ENCODE measurements around the gene PIEZO1. TPM values are rescaled to one million over a fixed set of nuclear protein-coding genes. Genes with fewer than 3 reads are reported as not detected.

PIEZO1 gene
- total RNA-seq, 1 experiment from 2014 or later: 391 TPM

DNA sequence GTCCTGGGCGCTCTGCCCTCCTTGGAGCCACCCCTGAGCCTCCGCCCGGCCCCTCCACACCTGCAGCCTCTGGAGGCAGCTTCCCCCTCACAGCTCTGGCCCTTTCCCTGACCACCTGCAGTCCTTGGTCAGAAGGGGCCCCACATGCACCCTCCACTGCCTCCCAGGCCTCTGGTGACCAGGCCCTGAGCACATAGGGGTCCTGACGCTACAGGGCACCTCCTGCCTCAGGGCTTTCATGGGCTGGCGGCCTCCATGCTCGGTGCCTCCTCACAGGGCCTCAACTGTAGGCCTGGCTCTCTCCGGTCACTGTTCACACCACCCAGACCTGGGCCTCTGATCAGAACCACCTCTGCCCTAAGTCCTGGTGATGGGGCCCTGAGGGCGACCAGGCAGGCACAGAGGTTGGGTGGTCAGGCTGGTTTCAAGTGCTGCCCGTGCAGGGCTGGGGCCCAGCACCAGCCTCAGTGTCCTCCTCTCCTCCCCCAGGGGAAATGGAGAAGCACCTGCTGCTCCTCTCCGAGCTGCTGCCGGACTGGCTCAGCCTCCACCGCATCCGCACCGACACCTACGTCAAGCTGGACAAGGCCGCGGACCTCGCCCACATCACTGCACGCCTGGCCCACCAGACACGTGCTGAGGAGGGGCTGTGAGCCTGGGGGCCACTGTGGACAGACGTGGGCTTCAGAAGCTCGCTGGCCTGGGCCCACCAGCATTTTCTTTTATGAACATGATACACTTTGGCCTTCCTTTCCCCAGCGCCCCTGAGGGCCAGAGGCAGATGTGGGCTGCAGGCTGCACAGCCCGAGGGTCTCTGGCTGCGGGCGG lies 22.8 kb upstream of the PIEZO1 start:
- H3K79me2 ChIP-seq (ENCODE audit: low read depth): peaks cover 51% of the 10 kb centered on the region
- BruUV-seq (replicated peaks): no TSS peak
- no peaks in the 10 kb centered on the region for H3K9me3 ChIP-seq (ENCODE audit: insufficient read depth, low read depth)
- no peak overlapping the region for H3K27ac ChIP-seq
- no peaks in the 10 kb centered on the region for H3K27me3 ChIP-seq (ENCODE audit: insufficient read depth, low read depth)
- no peak overlapping the region for H3K4me3 ChIP-seq
- peaks cover 11% of the 10 kb centered on the region; the same call in 1 of the 2 replicates for H3K36me3 ChIP-seq (ENCODE audit: low read depth)
- ChIA-PET CTCF (no interaction called here), POLR2A (ENCODE audit: unreplicated experiment) (no interaction called here)
- peaks cover 70% of the 10 kb centered on the region for H3F3A ChIP-seq (ENCODE audit: insufficient read depth, low read depth)
- H4K20me1 ChIP-seq (ENCODE audit: insufficient read depth): peaks cover 40% of the 10 kb centered on the region
- H2AFZ ChIP-seq: no peak overlapping the region
- H3K9me2 ChIP-seq (ENCODE audit: insufficient read depth): no peaks in the 10 kb centered on the region
- TF ChIP-seq, protein P1, sequence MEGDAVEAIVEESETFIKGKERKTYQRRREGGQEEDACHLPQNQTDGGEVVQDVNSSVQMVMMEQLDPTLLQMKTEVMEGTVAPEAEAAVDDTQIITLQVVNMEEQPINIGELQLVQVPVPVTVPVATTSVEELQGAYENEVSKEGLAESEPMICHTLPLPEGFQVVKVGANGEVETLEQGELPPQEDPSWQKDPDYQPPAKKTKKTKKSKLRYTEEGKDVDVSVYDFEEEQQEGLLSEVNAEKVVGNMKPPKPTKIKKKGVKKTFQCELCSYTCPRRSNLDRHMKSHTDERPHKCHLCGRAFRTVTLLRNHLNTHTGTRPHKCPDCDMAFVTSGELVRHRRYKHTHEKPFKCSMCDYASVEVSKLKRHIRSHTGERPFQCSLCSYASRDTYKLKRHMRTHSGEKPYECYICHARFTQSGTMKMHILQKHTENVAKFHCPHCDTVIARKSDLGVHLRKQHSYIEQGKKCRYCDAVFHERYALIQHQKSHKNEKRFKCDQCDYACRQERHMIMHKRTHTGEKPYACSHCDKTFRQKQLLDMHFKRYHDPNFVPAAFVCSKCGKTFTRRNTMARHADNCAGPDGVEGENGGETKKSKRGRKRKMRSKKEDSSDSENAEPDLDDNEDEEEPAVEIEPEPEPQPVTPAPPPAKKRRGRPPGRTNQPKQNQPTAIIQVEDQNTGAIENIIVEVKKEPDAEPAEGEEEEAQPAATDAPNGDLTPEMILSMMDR (conservative IDR thresholded peaks at IDR 0.05): no peak
- TF ChIP-seq EZH2 (IDR thresholded peaks at IDR 0.05; ENCODE audit: low read depth): no peak
- peak in 1 of 2 experiments; percentile 1 for DNase-seq
- H3K4me1 ChIP-seq (replicated peaks; ENCODE audit: insufficient read depth): peaks cover 24% of the 10 kb centered on the region; the same call in 1 of the 2 replicates
- intact Hi-C loops (cut with micrococcal nuclease; ENCODE audit: unreplicated experiment): no loop called here
- H3K4me2 ChIP-seq: no peak overlapping the region

GRCh38 chr16:88807142-88807625 lies 22.2 kb upstream of the PIEZO1 start:
- H3K27ac ChIP-seq: no peak overlapping the region
- DNase-seq: peak in 1 of 2 experiments; percentile 6
- H3K4me3 ChIP-seq: no peak overlapping the region
- no peaks in the 10 kb centered on the region for H3K27me3 ChIP-seq (ENCODE audit: insufficient read depth, low read depth)
- H2AFZ ChIP-seq: no peak overlapping the region
- no peak for TF ChIP-seq EZH2 (IDR thresholded peaks at IDR 0.05; ENCODE audit: low read depth)
- TF ChIP-seq, protein P1 (conservative IDR thresholded peaks at IDR 0.05): no peak
- ChIA-PET POLR2A (ENCODE audit: unreplicated experiment) (no interaction called here), CTCF (interaction anchor here (0.9 kb wide), 1 partner anchor 70 kb away, joined by 4 read pairs; no protein-coding TSS in a partner anchor)
- peaks cover 68% of the 10 kb centered on the region for H3F3A ChIP-seq (ENCODE audit: insufficient read depth, low read depth)
- H3K4me1 ChIP-seq (replicated peaks; ENCODE audit: insufficient read depth): peaks cover 25% of the 10 kb centered on the region
- peaks cover 11% of the 10 kb centered on the region; the same call in 1 of the 2 replicates for H3K36me3 ChIP-seq (ENCODE audit: low read depth)
- intact Hi-C loops (cut with micrococcal nuclease; ENCODE audit: unreplicated experiment): no loop called here
- no peaks in the 10 kb centered on the region for H3K9me2 ChIP-seq (ENCODE audit: insufficient read depth)
- peaks cover 51% of the 10 kb centered on the region for H3K79me2 ChIP-seq (ENCODE audit: low read depth)
- no TSS peak for BruUV-seq (replicated peaks)
- no peaks in the 10 kb centered on the region for H3K9me3 ChIP-seq (ENCODE audit: insufficient read depth, low read depth)
- H4K20me1 ChIP-seq (ENCODE audit: insufficient read depth): peaks cover 40% of the 10 kb centered on the region
- no peak overlapping the region for H3K4me2 ChIP-seq

GRCh38 chr16:88806491-88807111 lies 21.6 kb upstream of the PIEZO1 start:
- Histone ChIP-seq H3K4me2 (no peak overlapping the region), H3K4me3 (no peak overlapping the region), H3K36me3 (ENCODE audit: low read depth) (peaks cover 11% of the 10 kb centered on the region; the same call in 1 of the 2 replicates), H3K9me3 (ENCODE audit: insufficient read depth, low read depth) (no peaks in the 10 kb centered on the region), H4K20me1 (ENCODE audit: insufficient read depth) (peaks cover 40% of the 10 kb centered on the region), H3K4me1 (replicated peaks; ENCODE audit: insufficient read depth) (peaks cover 30% of the 10 kb centered on the region), H3K27me3 (ENCODE audit: insufficient read depth, low read depth) (no peaks in the 10 kb centered on the region), H3K9me2 (ENCODE audit: insufficient read depth) (no peaks in the 10 kb centered on the region), H3K27ac (no peak overlapping the region), H3K79me2 (ENCODE audit: low read depth) (peaks cover 50% of the 10 kb centered on the region), H3F3A (ENCODE audit: insufficient read depth, low read depth) (peaks cover 71% of the 10 kb centered on the region), H2AFZ (no peak overlapping the region)
- no TSS peak for BruUV-seq (replicated peaks)
- no peak for DNase-seq
- no peak for TF ChIP-seq EZH2 (IDR thresholded peaks at IDR 0.05; ENCODE audit: low read depth)
- TF ChIP-seq, protein P1 (conservative IDR thresholded peaks at IDR 0.05): no peak
- intact Hi-C loops (cut with micrococcal nuclease; ENCODE audit: unreplicated experiment): no loop called here
- ChIA-PET POLR2A (ENCODE audit: unreplicated experiment) (no interaction called here), CTCF (interaction anchor here (0.9 kb wide), 1 partner anchor 69 kb away, joined by 4 read pairs; no protein-coding TSS in a partner anchor)

All from PC-9 (cell line).